Measurements from ENCODE around the gene PLEKHG5.
"Not testable (repeated sequence)": the region's sequence is repeated elsewhere in the genome, so short reads cannot be mapped to it uniquely, and the experiment has no call there.

Gene PLEKHG5

GRCh38 chr1:6495540-6496364 lies 4.3 kb upstream of the PLEKHG5 start:
- DNase-seq: no peak

DNA sequence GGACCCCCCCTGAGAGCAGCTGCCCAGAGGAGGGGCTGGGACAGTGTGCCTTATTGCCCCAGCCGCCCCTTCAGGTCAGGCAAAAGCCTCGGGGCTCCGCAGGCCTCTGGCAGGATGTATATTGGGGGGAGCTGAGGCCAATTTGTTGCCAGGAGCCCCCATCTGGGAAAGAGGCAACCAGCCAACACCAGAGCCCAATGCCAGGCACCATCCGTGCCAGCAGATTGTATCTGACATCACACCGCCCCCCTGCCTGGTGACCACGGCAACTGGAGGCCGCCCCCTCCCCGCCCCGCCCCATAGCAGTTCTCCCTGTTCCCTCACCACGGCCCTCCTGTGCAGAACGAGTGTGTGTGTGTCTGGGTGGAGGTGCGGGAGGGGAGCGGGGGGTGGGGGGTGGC lies 3.6 kb upstream of the PLEKHG5 start:
- DNase-seq: no peak

GRCh38 chr1:6494627-6495026 lies 3.2 kb upstream of the PLEKHG5 start:
- DNase-seq: no peak

DNA sequence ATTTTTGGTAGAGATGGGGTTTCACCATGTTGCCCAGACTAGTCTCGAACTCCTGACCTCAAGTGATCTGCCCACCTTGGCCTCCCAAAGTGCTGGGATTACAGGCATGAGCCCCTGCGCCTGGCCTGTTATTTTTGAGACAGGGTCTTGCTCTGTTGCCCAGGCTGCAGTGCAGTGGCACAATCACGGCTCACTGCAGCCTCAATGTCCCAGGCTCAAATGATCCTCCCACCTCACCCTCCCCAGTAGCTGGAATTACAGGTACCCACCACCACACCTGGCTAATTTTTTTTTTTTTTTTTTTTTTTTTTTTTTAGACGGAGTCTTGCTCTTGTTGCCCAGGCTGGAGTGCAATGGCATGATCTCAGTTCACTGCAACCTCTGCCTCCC lies 2.4 kb upstream of the PLEKHG5 start:
- DNase-seq: not testable (repeated sequence)

DNA sequence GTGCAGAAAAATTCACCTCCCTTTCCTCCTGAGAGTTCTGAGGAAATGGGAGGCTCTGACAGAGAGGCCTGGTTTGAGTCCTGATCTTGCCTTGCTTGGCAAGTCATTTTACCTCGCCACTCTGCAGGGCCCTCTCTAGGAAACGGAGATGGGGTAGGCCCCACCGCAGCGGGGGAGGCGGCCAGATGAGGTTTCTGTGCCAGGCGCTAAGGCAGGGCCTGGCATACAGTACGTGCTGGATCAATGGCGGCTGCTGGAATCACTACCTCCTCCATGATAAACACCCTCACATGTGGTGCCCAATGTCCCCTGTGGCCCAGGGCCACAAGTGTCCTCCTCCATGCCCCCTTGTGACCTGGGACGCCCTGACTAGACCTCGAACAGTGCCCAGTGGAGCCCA lies 499 bp upstream of the PLEKHG5 start:
- peak; percentile 47 for DNase-seq

GRCh38 chr1:6491081-6491449 lies 402 bp downstream of the PLEKHG5 start:
- DNase-seq: no peak

DNA sequence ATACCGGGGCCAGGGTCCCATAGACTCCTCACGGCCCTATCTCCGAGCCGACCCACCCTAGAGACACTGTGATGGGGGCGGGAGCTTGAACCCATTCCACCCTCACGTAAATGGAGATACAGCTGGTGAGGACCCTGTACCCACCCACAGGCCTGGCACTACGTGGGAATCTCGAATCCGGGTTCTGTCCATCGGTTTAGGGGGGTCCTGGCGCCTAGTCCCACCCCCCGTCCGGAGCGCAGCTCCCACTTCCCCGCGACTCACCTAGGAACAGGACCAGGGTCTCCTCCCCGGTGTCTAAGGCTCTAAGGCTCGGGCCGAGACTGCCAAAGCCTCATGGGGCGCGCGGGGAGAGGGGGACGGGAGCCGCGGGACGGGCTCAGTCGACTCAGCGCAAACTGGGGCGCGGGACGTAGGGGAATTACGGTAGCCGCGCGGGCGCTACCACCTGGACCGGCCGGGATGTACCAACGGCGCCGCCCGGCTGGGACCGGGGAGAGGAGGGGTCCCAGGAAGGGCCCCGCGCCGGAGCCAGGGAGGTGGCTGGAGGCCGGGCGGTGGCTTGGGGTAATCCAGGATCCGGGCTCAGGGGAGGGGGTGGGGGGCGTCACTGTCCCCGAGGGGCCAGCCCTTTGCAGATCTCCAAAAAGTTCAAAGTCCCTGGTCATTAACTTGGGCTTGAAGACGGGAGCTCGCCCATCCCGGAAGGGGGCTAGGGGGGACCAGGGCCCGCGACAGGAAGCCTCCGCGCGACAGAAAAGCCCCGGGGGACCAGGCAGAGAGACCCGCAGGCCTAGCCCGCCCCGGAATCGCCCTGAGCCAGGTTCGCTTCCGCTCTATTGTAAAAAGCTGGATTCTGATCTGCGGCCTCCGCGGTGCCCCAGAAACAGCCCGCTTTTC lies 1.0 kb downstream of the PLEKHG5 start:
- DNase-seq: peak; percentile 26

DNA sequence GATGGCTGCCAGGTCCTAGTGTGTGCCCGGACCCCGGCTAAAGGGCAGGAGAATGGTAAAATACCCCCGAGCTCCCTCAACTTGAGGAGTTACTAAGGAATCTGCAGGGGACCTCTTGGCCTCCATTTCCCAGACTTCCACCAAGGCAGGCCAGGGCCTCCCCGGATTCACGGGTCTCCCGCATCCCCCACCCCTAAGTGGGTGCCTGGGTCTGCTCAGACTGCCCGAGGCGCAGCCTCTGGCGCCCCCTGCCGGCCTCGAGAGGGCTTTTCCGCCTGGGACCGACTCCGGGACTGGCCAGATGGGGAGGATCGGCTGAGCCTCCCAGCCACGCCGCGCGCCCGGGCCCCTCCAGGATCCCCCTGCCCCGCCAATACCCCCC lies 1.7 kb downstream of the PLEKHG5 start:
- peak; percentile 27 for DNase-seq

GRCh38 chr1:6489383-6489765 lies 2.1 kb downstream of the PLEKHG5 start:
- no peak for DNase-seq

GRCh38 chr1:6488602-6489382 lies 2.7 kb downstream of the PLEKHG5 start:
- DNase-seq: no peak

- no peak for DNase-seq
Measured at GRCh38 chr1:6487804-6488484, 3.5 kb downstream of the PLEKHG5 start.

DNA sequence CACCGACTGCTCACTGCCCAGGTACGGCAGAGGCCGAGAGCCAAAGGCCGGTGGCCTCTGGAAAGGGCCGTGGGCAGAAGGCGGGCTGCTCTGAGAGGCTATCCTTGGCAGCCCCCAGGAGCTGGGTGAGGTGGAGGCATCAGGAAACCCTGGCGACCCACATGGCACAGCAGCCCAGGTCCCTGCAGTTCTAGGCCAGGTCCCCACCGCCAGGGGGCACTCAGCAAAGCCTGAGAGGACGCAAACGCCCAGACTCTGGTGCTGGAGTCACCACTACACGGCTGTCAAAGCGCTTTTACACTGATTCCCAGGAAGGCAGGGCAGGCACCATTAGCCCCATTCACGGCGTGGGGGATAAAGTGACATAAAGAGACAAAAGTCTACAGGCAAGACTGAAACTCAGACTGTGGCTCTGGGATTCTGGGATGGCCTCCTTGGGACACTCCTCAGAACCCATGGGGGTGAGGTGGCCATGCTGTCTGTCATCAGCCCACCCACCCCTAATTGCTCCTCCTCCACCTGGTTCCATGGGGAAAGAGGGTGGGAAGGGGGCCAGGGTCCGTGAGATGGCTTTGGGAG lies 4.9 kb downstream of the PLEKHG5 start:
- peak; percentile 22 for DNase-seq

GRCh38 chr1:6485168-6486101 lies 6.0 kb downstream of the PLEKHG5 start:
- DNase-seq: no peak

DNA sequence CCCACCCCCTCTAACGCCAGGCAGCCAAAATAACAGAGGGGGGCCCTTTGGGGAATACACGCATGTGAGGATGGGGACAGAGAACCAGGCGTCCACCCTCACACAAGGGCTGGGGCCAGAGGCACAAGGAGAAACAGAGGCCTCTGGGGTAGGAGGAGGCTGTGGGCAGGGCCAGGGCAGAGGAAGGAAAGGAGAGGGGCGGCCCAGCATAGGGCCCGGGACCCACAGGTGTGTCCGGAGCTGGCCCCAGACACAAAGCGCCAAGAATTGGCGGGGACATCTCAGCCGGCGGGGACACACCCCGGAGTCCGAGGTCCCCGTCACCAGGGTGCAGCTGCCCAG lies 6.7 kb downstream of the PLEKHG5 start:
- no peak for DNase-seq

- no peak for DNase-seq
Measured at GRCh38 chr1:6483761-6484117, 7.7 kb downstream of the PLEKHG5 start.

- no peak for DNase-seq
Measured at GRCh38 chr1:6483017-6483760, 8.3 kb downstream of the PLEKHG5 start.

DNA sequence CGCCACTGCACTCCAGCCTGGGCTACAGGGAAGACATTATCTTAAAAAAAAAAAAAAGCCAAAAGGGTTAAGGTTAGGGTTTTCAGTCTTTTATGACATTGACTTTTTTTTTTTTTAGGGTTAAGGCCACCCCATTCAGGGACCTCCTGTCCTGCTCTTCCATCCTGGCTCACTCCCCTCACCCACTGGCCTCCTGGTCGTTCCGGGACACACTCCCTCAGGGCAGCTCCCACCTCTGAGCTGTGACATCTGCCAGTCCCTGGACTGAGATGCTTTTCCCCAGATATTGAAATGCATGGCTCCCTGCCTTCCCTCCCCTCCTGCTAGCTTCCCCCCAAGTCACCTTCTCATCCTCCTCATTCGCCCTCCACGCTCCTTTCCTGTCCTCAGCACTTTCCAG lies 9.6 kb downstream of the PLEKHG5 start:
- no peak for DNase-seq

DNA sequence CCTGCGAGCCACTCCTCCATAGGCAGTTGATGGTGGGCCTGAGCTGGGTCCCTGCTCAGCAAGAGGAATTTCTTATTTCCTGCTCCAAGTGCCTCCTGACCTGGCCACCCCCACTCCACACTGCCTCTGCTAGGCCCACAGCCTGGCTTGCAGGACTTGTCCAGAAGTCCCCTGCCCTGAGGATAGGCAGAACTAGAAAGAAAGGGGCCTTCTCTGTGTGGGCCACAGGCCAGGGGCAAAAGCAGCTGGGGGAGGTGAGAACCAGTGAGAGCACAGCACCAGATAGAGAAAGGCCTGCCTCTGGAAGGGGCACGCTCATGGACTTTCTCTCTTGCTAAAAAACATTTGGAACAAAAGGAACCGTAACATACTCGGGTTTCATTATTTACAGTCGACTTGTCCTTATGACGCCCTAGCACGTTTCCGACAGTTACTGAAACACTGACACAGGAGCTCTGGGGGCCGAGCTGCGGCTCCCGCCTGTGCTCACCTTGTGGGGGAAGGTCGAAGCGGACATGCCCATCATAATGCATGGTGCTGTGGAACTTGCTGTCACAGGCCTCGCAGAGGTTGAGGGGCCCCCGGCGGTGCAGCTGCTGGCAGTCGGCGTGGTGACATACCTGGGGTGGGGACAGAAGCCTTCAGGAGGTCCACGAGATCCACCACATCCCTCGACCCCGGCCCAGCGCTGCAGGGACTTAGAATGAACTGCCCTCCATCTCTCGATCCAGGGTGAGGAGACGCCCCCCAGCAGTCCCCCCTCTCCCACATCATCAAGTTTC lies 14.2 kb downstream of the PLEKHG5 start:
- DNase-seq: no peak

- no peak for DNase-seq
Measured at GRCh38 chr1:6476483-6476882, 15.0 kb downstream of the PLEKHG5 start.

Data from GF-D8 (cell line).